Ecto neural progenitor cell (in vitro differentiated cells): ENCODE results near the gene GRIK2.

ENCODE experiments used
- DNase-seq: peaks from one replicate; pipeline ENCODE4 v3.0.0-alpha.2; 2018; ENCODE audit warnings: low spot score

GRIK2 gene

GRCh38 chr6:101454106-101454676, 60.7 kb downstream of the GRIK2 start:
- DNase-seq = no peak

GRCh38 chr6:101458336-101458735, 64.8 kb downstream of the GRIK2 start:
- no peak for DNase-seq

- DNase-seq = no peak
These were observed 65.3 kb downstream of the GRIK2 start for GRCh38 chr6:101458826-101459225.

GRCh38 chr6:101462576-101462975, 69.1 kb downstream of the GRIK2 start:
- no peak for DNase-seq

- no peak for DNase-seq
These were observed 72.4 kb downstream of the GRIK2 start for GRCh38 chr6:101465863-101466262.

GRCh38 chr6:101477436-101477835, 83.9 kb downstream of the GRIK2 start:
- no peak for DNase-seq

GRCh38 chr6:101478891-101479290, 85.4 kb downstream of the GRIK2 start:
- no peak for DNase-seq

- DNase-seq = no peak
These were observed 89.1 kb downstream of the GRIK2 start for GRCh38 chr6:101482606-101483005.

GRCh38 chr6:101484781-101485180, 91.3 kb downstream of the GRIK2 start:
- DNase-seq = no peak

GRCh38 chr6:101486124-101486523, 92.6 kb downstream of the GRIK2 start:
- no peak for DNase-seq

GRCh38 chr6:101486726-101487125, 93.2 kb downstream of the GRIK2 start:
- DNase-seq = no peak

GRCh38 chr6:101489456-101489855, 95.9 kb downstream of the GRIK2 start:
- DNase-seq = no peak

GRCh38 chr6:101490857-101491256, 97.3 kb downstream of the GRIK2 start:
- no peak for DNase-seq

GRCh38 chr6:101502818-101503217, 109.3 kb downstream of the GRIK2 start:
- DNase-seq = no peak

- DNase-seq = no peak
These were observed 116.0 kb downstream of the GRIK2 start for GRCh38 chr6:101509536-101509935.

GRCh38 chr6:101513181-101513580, 119.7 kb downstream of the GRIK2 start:
- no peak for DNase-seq

- DNase-seq = no peak
These were observed 123.1 kb downstream of the GRIK2 start for GRCh38 chr6:101516578-101516977.

GRCh38 chr6:101517632-101518031, 124.1 kb downstream of the GRIK2 start:
- no peak for DNase-seq

GRCh38 chr6:101522254-101522653, 128.7 kb downstream of the GRIK2 start:
- no peak for DNase-seq

- DNase-seq = no peak
These were observed 134.0 kb downstream of the GRIK2 start for GRCh38 chr6:101527467-101527866.

- no peak for DNase-seq
These were observed 135.3 kb downstream of the GRIK2 start for GRCh38 chr6:101528801-101529200.

GRCh38 chr6:101531538-101531937, 138.0 kb downstream of the GRIK2 start:
- DNase-seq = no peak

- DNase-seq = no peak
These were observed 140.9 kb downstream of the GRIK2 start for GRCh38 chr6:101534386-101534785.

GRCh38 chr6:101534821-101535220, 141.3 kb downstream of the GRIK2 start:
- no peak for DNase-seq
